HG03575 (cell line): ENCODE data around the gene SCAF11.

ENCODE experiments used
- ATAC-seq: cut with Tn5 transposase; IDR thresholded peaks from one replicate; pipeline ENCODE4 v1.9.1; 2021; ENCODE audit not compliant: unreplicated experiment, insufficient number of reproducible peaks, low FRiP score; ENCODE audit errors: extremely low read depth

SCAF11 gene

GRCh38 chr12:45981075-45981837 lies 9.1 kb downstream of the SCAF11 start:
- ATAC-seq, result no peak

DNA sequence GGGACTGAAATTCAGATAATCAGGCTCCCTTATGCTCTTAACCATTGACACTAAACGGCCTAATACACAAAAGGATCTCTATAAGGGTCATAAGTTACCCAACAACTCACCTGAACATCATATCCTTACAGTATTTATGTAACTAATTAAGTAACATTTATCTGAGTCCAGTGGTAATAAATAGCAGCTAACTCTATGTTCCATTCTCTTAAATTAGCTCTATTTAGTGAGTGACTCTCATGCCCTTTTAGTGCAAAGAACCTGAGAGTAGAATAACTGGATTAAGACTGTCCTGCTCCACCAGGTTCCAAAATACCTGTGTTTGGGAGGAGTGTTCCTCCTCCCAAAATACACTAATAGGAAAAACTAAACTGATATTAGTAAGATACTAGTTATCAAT lies 9.8 kb downstream of the SCAF11 start:
- no peak for ATAC-seq

DNA sequence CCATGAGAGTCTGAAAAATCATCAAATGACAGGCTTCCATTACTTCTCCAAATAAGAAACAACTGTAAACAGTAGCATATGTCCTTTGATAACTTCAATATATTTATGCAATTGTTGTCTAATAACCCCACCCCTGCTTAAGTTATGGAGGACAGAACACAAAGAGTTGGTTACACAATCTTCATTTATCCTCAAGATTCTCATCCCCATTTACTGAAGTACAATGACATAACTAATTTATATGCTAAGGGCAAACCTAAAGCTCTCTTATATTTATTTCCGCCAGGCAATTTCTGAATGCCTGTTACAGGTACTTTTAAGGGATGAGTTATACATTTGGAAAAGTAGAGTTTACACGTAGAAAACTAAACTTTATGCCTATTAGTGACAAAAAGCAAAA lies 12.3 kb downstream of the SCAF11 start:
- ATAC-seq, result no peak

DNA sequence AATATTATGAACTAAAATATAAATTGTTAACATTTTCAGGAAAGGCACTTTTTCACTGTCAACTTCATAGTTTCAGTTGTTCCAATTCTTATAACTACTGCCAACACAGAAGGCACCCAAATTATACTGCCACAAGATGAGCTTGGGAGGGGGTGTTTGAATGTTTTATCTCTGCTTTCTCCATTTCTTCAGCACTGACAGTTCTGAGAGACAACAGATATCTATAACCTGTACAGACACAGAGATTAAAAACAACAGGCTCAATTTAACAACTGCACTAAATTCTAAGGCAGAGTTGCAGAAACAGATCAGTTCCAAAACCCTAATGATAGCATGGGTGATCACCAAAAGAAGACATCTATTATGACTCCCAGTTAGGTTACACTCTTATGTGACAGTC lies 12.8 kb downstream of the SCAF11 start:
- ATAC-seq, result no peak

- no peak for ATAC-seq
Observed at GRCh38 chr12:45975506-45975905, 14.9 kb downstream of the SCAF11 start.

GRCh38 chr12:45974883-45975282 lies 15.5 kb downstream of the SCAF11 start:
- no peak for ATAC-seq

DNA sequence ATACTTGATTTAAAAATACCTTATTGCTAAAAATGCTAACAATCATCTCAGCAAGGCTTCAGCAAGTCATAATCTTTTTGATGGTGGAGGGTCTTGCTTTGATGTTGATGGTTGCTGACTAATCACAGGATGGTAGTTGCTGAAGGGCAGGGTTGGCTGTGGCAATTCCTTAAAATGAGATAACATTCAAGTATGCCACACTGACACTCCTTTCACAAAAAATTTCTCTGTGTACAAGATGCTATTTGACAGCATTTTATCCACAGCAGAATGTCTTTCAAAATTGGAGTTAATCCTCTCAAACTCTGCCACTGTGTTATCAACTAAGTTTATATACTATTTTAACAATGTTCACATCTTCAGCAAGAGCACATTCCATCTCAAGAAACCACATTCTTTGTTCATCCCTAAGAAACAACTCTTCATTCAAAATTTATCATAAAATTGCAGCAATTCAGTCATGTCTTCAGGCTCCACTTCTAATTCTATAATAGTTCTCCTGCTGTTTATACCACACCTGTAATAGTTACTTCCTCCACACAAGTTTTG lies 16.1 kb downstream of the SCAF11 start:
- no peak for ATAC-seq

- ATAC-seq, result no peak
Observed at GRCh38 chr12:45973526-45973925, 16.8 kb downstream of the SCAF11 start.

DNA sequence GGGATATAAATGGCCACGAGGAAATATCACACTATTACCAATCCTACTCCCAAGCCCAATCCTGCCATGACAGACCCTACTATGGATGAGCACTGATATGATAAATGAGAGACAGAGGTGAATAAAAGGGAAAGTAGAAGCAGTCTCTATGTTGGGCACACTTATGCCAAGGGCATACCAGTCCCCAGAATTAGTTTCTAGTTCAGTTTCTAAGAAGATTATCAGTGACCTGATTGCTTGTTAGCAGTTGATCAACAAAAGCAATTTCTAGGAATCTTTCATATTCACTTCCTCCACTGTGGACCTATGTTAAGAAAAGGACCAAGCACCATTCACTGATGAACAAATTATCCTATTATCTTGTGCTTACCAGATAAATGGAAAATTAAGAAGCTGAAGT lies 20.0 kb downstream of the SCAF11 start:
- no peak for ATAC-seq

DNA sequence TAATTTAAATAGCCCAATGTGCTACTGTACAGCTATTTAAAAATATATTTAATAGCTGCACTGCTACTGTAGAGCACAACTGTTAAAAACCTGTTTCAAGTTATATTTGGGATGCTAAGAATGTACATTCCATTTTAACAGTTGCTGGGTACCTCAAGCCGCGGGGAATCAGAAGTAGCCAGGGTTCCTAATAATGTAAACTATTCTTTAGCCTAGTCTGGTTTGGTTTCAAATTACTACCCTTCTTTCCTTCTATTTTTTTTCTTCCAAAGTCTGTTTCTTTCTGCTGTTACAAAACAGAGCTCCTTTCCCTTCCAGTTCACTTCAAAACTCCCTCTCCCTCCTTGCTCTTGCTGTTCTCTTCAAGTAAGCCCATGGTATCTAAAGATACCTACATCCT lies 21.3 kb downstream of the SCAF11 start:
- no peak for ATAC-seq

DNA sequence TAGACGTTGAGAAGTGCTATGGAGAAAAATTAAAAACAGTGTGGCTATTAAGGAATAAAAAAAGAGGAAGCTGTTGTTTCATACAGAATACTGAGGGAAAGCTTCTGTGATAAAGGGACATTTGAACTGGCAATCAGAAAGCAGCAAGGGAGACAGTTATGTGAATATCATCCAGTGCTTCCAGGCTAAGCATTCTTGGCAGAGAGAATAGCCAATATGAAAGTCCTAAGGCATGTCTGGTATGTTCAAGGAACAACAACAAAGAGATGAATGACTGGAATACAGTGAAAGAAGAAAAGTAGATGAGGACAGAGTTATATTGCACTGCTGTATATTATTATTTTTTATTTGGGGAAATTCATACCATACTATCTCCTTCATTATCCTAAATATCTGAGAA lies 23.9 kb downstream of the SCAF11 start:
- ATAC-seq, result no peak

DNA sequence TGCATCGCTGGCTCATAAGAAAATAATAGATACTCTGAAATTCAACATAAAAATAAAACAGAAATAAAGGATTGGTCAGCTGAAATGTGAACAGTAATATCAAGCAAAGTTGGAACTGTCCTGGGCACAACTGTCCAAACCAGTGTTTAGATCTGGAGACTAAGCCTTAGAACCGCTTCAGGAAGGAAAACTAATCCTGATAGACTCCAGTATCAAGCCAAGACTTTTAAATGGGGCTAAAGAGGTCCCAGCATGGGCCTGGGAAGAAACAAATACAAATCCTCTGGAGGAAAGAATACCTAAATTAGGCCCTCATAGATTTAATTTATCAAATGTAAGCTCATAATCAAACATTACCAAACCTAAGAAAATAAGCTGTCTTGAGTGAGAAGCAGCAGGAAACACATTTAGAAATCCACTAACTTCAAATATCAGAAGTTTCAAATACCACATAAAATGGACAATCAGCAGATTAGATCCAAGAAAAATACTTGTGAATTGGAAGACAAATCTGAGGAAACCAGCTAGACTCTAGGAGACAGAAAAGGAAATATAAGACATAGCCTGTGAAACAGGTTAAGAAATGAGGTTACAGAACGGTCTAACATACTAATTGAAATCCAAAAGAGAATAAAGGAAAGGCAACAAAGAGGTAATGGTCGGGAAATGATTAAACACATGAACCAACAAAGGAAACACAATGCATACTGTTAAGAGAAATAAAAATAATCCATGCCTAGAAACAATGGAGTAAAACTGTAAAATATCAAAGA lies 27.6 kb downstream of the SCAF11 start:
- no peak for ATAC-seq

DNA sequence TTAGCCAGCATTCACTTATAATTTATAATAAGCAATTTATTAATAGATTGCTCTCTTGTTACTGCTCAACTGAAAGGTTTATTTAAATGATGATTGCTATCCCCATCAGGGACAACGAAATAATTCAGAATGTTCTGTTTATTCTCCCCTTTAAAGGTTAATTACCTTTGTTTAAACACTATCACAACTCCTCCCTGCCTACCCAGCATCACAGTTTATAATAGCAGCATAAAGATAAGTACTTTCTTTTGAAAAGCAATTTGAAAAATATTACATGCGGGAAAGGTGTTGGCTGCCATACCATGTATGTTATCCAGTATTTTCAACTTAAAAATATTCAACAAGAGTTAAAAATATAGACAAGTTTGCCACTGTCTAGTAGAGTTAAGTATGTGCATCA lies 30.6 kb downstream of the SCAF11 start:
- no peak for ATAC-seq

DNA sequence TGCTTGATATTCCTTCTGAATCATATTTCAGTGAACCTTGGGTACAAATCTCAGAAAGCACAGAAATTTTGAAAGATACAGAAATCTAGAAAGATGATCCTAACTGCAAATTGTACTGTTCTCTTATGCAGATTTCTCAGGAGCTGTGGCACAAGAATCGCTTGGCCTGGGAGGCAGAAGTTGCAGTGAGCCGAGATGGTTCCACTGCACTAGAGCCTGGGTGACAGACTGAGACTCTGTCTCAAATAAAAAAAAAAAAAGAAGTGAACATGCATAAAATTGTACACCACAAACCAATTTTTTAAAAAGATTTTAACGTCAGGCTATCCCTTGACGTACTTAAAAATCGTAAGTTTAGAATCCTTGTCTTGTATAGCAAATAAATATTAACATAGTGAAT lies 31.3 kb downstream of the SCAF11 start:
- ATAC-seq, result no peak

DNA sequence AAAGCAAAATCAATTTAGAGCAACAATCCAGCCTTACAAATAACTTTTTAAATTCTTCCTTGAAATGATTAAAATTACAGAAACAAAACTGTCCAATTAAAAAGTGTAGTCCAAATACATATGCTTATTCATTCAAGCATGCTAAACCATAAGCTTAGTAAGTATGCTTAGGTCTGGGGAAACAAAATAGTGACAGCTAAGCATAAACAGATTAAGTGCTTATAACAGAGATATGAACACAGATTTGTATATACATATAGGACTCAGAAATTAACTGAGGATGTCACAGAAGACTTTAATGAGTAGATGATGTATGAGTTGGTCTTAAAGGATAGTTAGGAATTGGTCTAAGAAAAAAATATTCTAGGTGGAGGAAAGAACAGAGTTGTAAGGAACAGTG lies 41.8 kb downstream of the SCAF11 start:
- no peak for ATAC-seq

DNA sequence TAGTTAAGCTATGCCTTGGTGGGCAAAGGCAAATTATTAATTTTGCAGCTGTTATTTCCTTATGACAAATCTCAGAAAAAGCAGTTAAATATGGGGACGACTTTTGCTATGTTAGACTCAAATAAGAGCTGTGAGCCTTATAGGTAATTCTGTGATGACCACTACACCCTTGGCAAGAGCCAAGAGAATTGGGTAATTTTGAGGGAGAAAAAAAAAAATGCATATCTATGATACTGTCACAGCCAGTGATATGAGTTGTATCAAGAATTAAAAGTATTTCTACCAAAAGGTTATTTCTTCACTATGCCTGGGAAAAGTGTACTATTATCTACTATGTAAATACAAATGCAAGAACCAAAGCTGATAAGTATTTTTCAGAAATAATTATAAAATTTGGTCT lies 43.9 kb downstream of the SCAF11 start:
- no peak for ATAC-seq

GRCh38 chr12:45944771-45945170 lies 45.6 kb downstream of the SCAF11 start:
- ATAC-seq, result no peak

DNA sequence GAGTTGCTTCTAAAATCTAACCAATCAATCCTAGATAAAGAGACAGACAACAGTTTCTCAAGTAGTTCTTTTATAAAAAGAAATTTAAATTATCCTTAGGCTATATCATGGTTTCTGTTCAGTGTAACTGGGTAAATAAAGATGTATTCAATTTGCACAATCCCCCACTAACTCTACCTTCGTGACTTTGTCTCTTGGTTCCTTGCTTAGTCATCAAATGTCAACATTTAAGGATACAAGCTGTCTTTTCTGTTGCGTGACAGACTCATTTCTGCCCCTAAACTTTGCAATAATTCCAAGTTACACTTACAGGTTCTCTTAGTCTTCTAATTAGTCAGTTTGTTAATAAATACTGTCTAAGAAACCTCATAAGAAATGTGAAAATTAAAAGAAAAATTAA lies 50.6 kb downstream of the SCAF11 start:
- no peak for ATAC-seq

GRCh38 chr12:45938566-45938965 lies 51.8 kb downstream of the SCAF11 start:
- no peak for ATAC-seq

DNA sequence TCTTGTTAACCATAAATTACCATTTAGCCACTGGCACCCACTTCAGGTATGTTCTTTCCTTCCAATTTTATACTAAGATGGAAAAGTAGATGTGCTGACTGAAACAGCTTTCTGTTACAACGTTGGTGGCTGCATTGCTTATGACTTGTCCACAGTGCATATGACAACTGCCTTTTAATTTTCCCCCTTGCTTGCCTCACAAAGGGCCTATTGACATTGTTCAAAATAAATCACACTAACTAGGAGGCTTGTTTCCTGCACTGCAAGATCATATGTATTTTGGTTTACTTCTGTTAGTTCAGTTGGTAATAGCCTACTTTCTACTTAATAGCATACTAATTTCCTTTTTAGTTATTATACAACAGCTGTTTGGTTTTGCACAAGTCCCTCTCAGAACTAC lies 55.4 kb downstream of the SCAF11 start:
- ATAC-seq, result no peak
